HepG2 (cell line): ENCODE data around the gene B3GALNT2. TPM values are rescaled to one million over a fixed set of nuclear protein-coding genes. Genes with fewer than 3 reads are reported as not detected.

Source experiments
- FOXC1 ChIP-seq: sonication (generic); formaldehyde crosslinking; IDR thresholded peaks from 2 replicates; pipeline ENCODE4 v1.8.0; 2022; ENCODE audit warnings: mild to moderate bottlenecking, missing genetic modification reagents, borderline replicate concordance
- GABPA ChIP-seq, 2 experiments: IDR thresholded peaks; 2 replicates each; pipeline ENCODE4 v1.6.1; 2011 to 2016; ENCODE audit warnings: low read depth in 2 of 2, low read length in 1 of 2, missing biosample characterization in 1 of 2, missing genetic modification characterization in 1 of 2
- HDAC1 ChIP-seq: sonication (generic); formaldehyde crosslinking; IDR thresholded peaks from 2 replicates; pipeline ENCODE4 v1.5.1; 2020; ENCODE audit warnings: mild to moderate bottlenecking, missing genetic modification reagents
- HMGA1 ChIP-seq: sonication (generic); formaldehyde crosslinking; conservative IDR thresholded peaks from 2 replicates; pipeline ENCODE4 v1.4.0; 2020; ENCODE audit warnings: missing genetic modification reagents
- HNF4A ChIP-seq: sonication (generic); formaldehyde crosslinking; IDR thresholded peaks from 2 replicates; pipeline ENCODE4 v1.4.0; 2020; ENCODE audit warnings: missing genetic modification reagents
- MBNL3 ChIP-seq: fragments of 250-450 bp; sonication (Bioruptor Pico); conservative IDR thresholded peaks from 2 replicates; pipeline ENCODE4 v1.8.0; 2022; ENCODE audit warnings: mild to moderate bottlenecking, inconsistent platforms
- PHF8 ChIP-seq: sonication (generic); formaldehyde crosslinking; IDR thresholded peaks from 2 replicates; pipeline ENCODE4 v1.5.0; 2020; ENCODE audit warnings: missing genetic modification reagents
- PITX1 ChIP-seq: sonication (generic); formaldehyde crosslinking; IDR thresholded peaks from 2 replicates; pipeline ENCODE4 v1.5.1; 2020; ENCODE audit warnings: mild to moderate bottlenecking, missing genetic modification reagents
- RFX1 ChIP-seq: fragments of 450-650 bp; IDR thresholded peaks from 2 replicates; pipeline ENCODE4 v1.6.1; 2017
- YY1 ChIP-seq: IDR thresholded peaks from 2 replicates; pipeline ENCODE4 v1.6.1; 2011; ENCODE audit warnings: low read length, low read depth, moderate library complexity, mild to moderate bottlenecking; ENCODE audit not compliant: insufficient read depth, insufficient replicate concordance
- ZKSCAN8 ChIP-seq: IDR thresholded peaks from 2 replicates; pipeline ENCODE4 v1.6.1; 2016; ENCODE audit warnings: borderline replicate concordance, missing genetic modification reagents, missing compliant biosample characterization
- ZNF180 ChIP-seq: sonication (generic); formaldehyde crosslinking; IDR thresholded peaks from 2 replicates; pipeline ENCODE4 v1.4.0; 2020; ENCODE audit warnings: low read depth, missing genetic modification reagents, borderline replicate concordance
- ZNF563 ChIP-seq: sonication (generic); formaldehyde crosslinking; IDR thresholded peaks from 2 replicates; pipeline ENCODE4 v1.8.0; 2022; ENCODE audit warnings: mild to moderate bottlenecking, moderate library complexity, missing genetic modification reagents
- polyA plus RNA-seq, 8 experiments: library from polyadenylated mRNA; depleted of rRNA in 3 of 8; stranded (reverse) in 7 of 8; unstranded in 1 of 8; fragments of >200 nt; fragmentation: Illumina TruSeq in 4 of 8; extraction: Trizol in 4 of 8; gene quantifications; 2 replicates each; pipeline versions ENCODE4 v1.2.1 to v1.2.3, GENCODE V29; 2011 to 2016; ENCODE audit warnings: low read depth in 4 of 8, missing spikeins in 1 of 8, mixed read lengths in 1 of 8; ENCODE audit not compliant: insufficient read depth in 1 of 8
- total RNA-seq, 5 experiments: library from RNA; depleted of rRNA; stranded (reverse); fragments of >200 nt; fragmentation: Illumina TruSeq; extraction: Trizol; gene quantifications; 2 replicates each; pipeline ENCODE4 v1.2.3, GENCODE V29; 2016; ENCODE audit warnings: low read depth in 1 of 5
- TF ChIP-seq, protein P1 (sequence below): sonication (generic); formaldehyde crosslinking; IDR thresholded peaks from 2 replicates; pipeline ENCODE4 v1.4.0; 2020; ENCODE audit warnings: missing genetic modification reagents, borderline replicate concordance
- TF ChIP-seq, protein P2 (sequence below): sonication (generic); formaldehyde crosslinking; IDR thresholded peaks from 2 replicates; pipeline ENCODE4 v1.4.0; 2020; ENCODE audit warnings: mild to moderate bottlenecking, low read depth, missing genetic modification reagents
- TF ChIP-seq, protein P3 (sequence below): IDR thresholded peaks from 2 replicates; pipeline ENCODE4 v1.6.1; 2012; ENCODE audit warnings: low read depth, low read length, improper control_type of control experiment
- TF ChIP-seq, protein P4 (sequence below): fragments of 450-650 bp; IDR thresholded peaks from 2 replicates; pipeline ENCODE4 v1.6.1; 2017; ENCODE audit warnings: mild to moderate bottlenecking

Gene B3GALNT2
- total and polyA plus RNA-seq, 2 of the 13 experiments (the other 11 are each of a cell fraction or from before 2014, with no cell fraction given), result 16.5 to 28.9 TPM

DNA sequence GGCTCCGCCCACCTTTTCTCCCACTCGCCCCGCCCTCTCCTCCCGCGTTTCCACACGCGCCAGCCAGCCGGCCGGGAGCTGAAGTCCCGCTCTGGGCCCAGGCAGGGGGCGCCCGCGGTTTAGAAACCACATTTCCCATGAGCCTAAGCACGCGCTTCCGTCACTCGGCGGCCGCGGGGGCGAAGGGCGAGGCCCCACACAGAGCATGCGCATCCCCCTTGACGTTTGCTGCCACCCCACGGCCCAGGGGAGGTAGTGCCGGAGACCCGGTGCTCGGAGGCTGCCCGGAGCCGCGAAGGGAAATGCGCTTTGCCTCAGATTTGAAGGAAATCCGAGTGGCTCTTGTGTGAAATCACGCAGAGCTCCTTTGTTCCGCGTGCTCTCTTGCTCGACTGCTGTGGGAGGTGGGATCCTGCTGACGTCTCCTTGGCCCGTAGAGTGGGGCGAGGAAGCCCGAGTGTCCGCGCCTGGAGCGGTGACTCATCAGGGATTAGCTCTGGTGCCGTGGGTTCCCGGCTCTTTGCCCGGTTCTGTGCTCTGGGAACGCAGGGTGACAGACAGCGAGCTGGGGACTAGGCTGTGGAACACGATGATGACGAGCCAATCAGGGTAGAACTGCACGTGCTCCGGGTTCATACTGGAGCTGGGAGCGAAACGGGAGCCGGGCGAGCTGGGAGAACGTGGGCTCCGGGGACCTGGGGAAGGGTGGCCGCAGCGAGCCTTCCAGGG lies 406 bp upstream of the B3GALNT2 start (continued):
- TF ChIP-seq ZKSCAN8 (CRISPR knock-in tag) (peak; percentile 24; the same call in 1 of the 2 replicates), HMGA1 (no peak), YY1 (peak; percentile 64), PITX1 (CRISPR knock-in tag) (peak; percentile 94), ZNF180 (CRISPR knock-in tag) (0 out of 2 replicates have a peak, but pooled peaks have one; percentile 9), HDAC1 (peak; percentile 79), RFX1 (no peak), MBNL3 (CRISPR knock-in tag) (no peak), HNF4A (CRISPR knock-in tag) (peak; percentile 20), GABPA (IDR thresholded peaks at IDR 0.05; ENCODE audit: low read depth, low read length) (peak; percentile 51; the same call in 1 of the 2 replicates), GABPA (CRISPR knock-in tag; IDR thresholded peaks at IDR 0.05; ENCODE audit: low read depth) (peak; percentile 90), ZNF563 (CRISPR knock-in tag) (0 out of 2 replicates have a peak, but pooled peaks have one; percentile 44), PHF8 (CRISPR knock-in tag) (peak; percentile 62), FOXC1 (CRISPR knock-in tag) (no peak; the same call in none of the 2 replicates)
- TF ChIP-seq, protein P1, sequence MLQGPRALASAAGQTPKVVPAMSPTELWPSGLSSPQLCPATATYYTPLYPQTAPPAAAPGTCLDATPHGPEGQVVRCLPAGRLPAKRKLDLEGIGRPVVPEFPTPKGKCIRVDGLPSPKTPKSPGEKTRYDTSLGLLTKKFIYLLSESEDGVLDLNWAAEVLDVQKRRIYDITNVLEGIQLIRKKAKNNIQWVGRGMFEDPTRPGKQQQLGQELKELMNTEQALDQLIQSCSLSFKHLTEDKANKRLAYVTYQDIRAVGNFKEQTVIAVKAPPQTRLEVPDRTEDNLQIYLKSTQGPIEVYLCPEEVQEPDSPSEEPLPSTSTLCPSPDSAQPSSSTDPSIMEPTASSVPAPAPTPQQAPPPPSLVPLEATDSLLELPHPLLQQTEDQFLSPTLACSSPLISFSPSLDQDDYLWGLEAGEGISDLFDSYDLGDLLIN, result no peak
- TF ChIP-seq, protein P2, sequence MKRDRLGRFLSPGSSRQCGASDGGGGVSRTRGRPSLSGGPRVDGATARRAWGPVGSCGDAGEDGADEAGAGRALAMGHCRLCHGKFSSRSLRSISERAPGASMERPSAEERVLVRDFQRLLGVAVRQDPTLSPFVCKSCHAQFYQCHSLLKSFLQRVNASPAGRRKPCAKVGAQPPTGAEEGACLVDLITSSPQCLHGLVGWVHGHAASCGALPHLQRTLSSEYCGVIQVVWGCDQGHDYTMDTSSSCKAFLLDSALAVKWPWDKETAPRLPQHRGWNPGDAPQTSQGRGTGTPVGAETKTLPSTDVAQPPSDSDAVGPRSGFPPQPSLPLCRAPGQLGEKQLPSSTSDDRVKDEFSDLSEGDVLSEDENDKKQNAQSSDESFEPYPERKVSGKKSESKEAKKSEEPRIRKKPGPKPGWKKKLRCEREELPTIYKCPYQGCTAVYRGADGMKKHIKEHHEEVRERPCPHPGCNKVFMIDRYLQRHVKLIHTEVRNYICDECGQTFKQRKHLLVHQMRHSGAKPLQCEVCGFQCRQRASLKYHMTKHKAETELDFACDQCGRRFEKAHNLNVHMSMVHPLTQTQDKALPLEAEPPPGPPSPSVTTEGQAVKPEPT (CRISPR knock-in tag), result no peak
- TF ChIP-seq, protein P3, sequence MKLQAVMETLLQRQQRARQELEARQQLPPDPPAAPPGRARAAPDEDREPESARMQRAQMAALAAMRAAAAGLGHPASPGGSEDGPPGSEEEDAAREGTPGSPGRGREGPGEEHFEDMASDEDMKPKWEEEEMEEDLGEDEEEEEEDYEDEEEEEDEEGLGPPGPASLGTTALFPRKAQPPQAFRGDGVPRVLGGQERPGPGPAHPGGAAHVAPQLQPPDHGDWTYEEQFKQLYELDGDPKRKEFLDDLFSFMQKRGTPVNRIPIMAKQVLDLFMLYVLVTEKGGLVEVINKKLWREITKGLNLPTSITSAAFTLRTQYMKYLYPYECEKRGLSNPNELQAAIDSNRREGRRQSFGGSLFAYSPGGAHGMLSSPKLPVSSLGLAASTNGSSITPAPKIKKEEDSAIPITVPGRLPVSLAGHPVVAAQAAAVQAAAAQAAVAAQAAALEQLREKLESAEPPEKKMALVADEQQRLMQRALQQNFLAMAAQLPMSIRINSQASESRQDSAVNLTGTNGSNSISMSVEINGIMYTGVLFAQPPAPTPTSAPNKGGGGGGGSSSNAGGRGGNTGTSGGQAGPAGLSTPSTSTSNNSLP, result no peak
- TF ChIP-seq, protein P4, sequence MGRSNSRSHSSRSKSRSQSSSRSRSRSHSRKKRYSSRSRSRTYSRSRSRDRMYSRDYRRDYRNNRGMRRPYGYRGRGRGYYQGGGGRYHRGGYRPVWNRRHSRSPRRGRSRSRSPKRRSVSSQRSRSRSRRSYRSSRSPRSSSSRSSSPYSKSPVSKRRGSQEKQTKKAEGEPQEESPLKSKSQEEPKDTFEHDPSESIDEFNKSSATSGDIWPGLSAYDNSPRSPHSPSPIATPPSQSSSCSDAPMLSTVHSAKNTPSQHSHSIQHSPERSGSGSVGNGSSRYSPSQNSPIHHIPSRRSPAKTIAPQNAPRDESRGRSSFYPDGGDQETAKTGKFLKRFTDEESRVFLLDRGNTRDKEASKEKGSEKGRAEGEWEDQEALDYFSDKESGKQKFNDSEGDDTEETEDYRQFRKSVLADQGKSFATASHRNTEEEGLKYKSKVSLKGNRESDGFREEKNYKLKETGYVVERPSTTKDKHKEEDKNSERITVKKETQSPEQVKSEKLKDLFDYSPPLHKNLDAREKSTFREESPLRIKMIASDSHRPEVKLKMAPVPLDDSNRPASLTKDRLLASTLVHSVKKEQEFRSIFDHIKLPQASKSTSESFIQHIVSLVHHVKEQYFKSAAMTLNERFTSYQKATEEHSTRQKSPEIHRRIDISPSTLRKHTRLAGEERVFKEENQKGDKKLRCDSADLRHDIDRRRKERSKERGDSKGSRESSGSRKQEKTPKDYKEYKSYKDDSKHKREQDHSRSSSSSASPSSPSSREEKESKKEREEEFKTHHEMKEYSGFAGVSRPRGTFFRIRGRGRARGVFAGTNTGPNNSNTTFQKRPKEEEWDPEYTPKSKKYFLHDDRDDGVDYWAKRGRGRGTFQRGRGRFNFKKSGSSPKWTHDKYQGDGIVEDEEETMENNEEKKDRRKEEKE, result no peak
